H9 (cell line): ENCODE data around the gene MCU. TPM values are rescaled to one million over a fixed set of nuclear protein-coding genes. Genes with fewer than 3 reads are reported as not detected.

Experiments used
- DNase-seq: peaks from one replicate; pipeline ENCODE4 v3.0.0-alpha.2; 2017
- H2AFZ ChIP-seq: one replicate; pipeline ENCODE4 v1.6.1; 2013; ENCODE audit warnings: mild to moderate bottlenecking, low read length, control low read depth, moderate library complexity
- H2AK5ac ChIP-seq: 2 replicates; pipeline ENCODE4 v1.6.1; 2013; ENCODE audit warnings: low read length, control low read depth, mixed read lengths; ENCODE audit not compliant: insufficient read length
- H2BK120ac ChIP-seq: one replicate; pipeline ENCODE4 v1.6.1; 2013; ENCODE audit warnings: low read depth, mild to moderate bottlenecking, low read length, control low read depth, inconsistent platforms; ENCODE audit not compliant: poor library complexity, severe bottlenecking
- H2BK12ac ChIP-seq: 2 replicates; pipeline ENCODE4 v1.6.1; 2013; ENCODE audit warnings: low read length, control low read depth, mixed read lengths, low read depth; ENCODE audit not compliant: insufficient read length
- H2BK15ac ChIP-seq: 2 replicates; pipeline ENCODE4 v1.6.1; 2013; ENCODE audit warnings: low read depth, low read length, control low read depth
- H2BK20ac ChIP-seq: one replicate; pipeline ENCODE4 v1.6.1; 2013; ENCODE audit warnings: low read depth, mild to moderate bottlenecking, low read length, control low read depth, inconsistent platforms; ENCODE audit not compliant: poor library complexity, severe bottlenecking
- H2BK5ac ChIP-seq: 2 replicates; pipeline ENCODE4 v1.6.1; 2013; ENCODE audit warnings: low read length, control low read depth, mixed read lengths; ENCODE audit not compliant: insufficient read length
- H3K14ac ChIP-seq: 2 replicates; pipeline ENCODE4 v1.6.1; 2013; ENCODE audit warnings: low read length, control low read depth; ENCODE audit not compliant: insufficient read depth
- H3K18ac ChIP-seq: 2 replicates; pipeline ENCODE4 v1.6.1; 2013; ENCODE audit warnings: low read depth, mild to moderate bottlenecking, mixed read lengths, low read length, control low read depth; ENCODE audit not compliant: insufficient read length
- H3K23ac ChIP-seq: 2 replicates; pipeline ENCODE4 v1.6.1; 2013; ENCODE audit warnings: low read length, control low read depth, mixed read lengths, low read depth; ENCODE audit not compliant: insufficient read length
- H3K23me2 ChIP-seq: 2 replicates; pipeline ENCODE4 v1.6.1; 2013; ENCODE audit warnings: low read depth, mild to moderate bottlenecking, mixed read lengths, low read length, control low read depth; ENCODE audit not compliant: insufficient read length, poor library complexity, severe bottlenecking
- H3K27ac ChIP-seq: 2 replicates; pipeline ENCODE4 v1.5.1; 2013; ENCODE audit warnings: low read length, control low read depth, mixed read lengths, low read depth; ENCODE audit not compliant: insufficient read length
- H3K27me3 ChIP-seq: 2 replicates; pipeline ENCODE4 v1.6.1; 2013; ENCODE audit warnings: low read length, control low read depth, inconsistent platforms; ENCODE audit not compliant: insufficient read depth
- H3K4ac ChIP-seq: 2 replicates; pipeline ENCODE4 v1.6.1; 2013; ENCODE audit warnings: low read depth, mild to moderate bottlenecking, control low read depth, inconsistent platforms, low read length, moderate library complexity
- H3K4me1 ChIP-seq: 2 replicates; pipeline ENCODE4 v1.6.1; 2013; ENCODE audit warnings: low read length, control low read depth, inconsistent platforms; ENCODE audit not compliant: insufficient read depth
- H3K4me2 ChIP-seq: 2 replicates; pipeline ENCODE4 v1.6.1; 2013; ENCODE audit warnings: low read length, control low read depth, mixed read lengths; ENCODE audit not compliant: insufficient read length, insufficient read depth
- H3K56ac ChIP-seq: 2 replicates; pipeline ENCODE4 v1.6.1; 2013; ENCODE audit warnings: low read depth, mild to moderate bottlenecking, mixed read lengths, low read length, control low read depth; ENCODE audit not compliant: insufficient read length
- H3K79me1 ChIP-seq: 2 replicates; pipeline ENCODE4 v1.6.1; 2013; ENCODE audit warnings: low read depth, mild to moderate bottlenecking, moderate library complexity, low read length, control low read depth, inconsistent platforms; ENCODE audit not compliant: insufficient read depth, poor library complexity, severe bottlenecking
- H3K79me2 ChIP-seq: 2 replicates; pipeline ENCODE4 v1.6.1; 2013; ENCODE audit warnings: low read length, control low read depth, inconsistent platforms; ENCODE audit not compliant: insufficient read depth
- H3K9ac ChIP-seq: 2 replicates; pipeline ENCODE4 v1.6.1; 2013; ENCODE audit warnings: low read length, control low read depth, mixed read lengths; ENCODE audit not compliant: insufficient read length; ENCODE audit errors: extremely low read depth
- H3K9me3 ChIP-seq: one replicate; pipeline ENCODE4 v1.6.1; 2013; ENCODE audit warnings: low read depth, low read length, inconsistent platforms; ENCODE audit not compliant: control insufficient read depth
- H3T11ph ChIP-seq: one replicate; pipeline ENCODE4 v1.6.1; 2013; ENCODE audit warnings: mild to moderate bottlenecking, low read length, control low read depth, inconsistent platforms
- H4K20me1 ChIP-seq: one replicate; pipeline ENCODE4 v1.6.1; 2013; ENCODE audit not compliant: control insufficient read depth, insufficient read length, insufficient read depth
- H4K5ac ChIP-seq: 2 replicates; pipeline ENCODE4 v1.6.1; 2013; ENCODE audit warnings: low read depth, mild to moderate bottlenecking, mixed read lengths, low read length, control low read depth; ENCODE audit not compliant: insufficient read length
- H4K8ac ChIP-seq: replicated peaks from 2 replicates; pipeline ENCODE4 v1.6.1; 2013; ENCODE audit warnings: low read length, control low read depth, mixed read lengths, low read depth; ENCODE audit not compliant: insufficient read length
- H4K91ac ChIP-seq: 2 replicates; pipeline ENCODE4 v1.6.1; 2013; ENCODE audit warnings: low read depth, mild to moderate bottlenecking, moderate library complexity, mixed read lengths, low read length, control low read depth; ENCODE audit not compliant: insufficient read length
- H3K27ac Mint-ChIP-seq, 3 experiments: 2 replicates in 2 of 3; 3 replicates in 1 of 3; pipeline ENCODE4 v1.8.0; 2020 to 2021; ENCODE audit warnings: mixed read lengths in 3 of 3, mild to moderate bottlenecking in 1 of 3, moderate library complexity in 1 of 3
- H3K27me3 Mint-ChIP-seq: 2 replicates; pipeline ENCODE4 v1.8.0; 2021; ENCODE audit warnings: low read depth, mild to moderate bottlenecking, moderate library complexity, mixed read lengths
- H3K36me3 Mint-ChIP-seq, 3 experiments: 2 replicates in 2 of 3; 3 replicates in 1 of 3; pipeline ENCODE4 v1.8.0; 2020 to 2021; ENCODE audit warnings: low read depth in 3 of 3, mixed read lengths in 3 of 3; ENCODE audit not compliant: insufficient read depth in 1 of 3
- H3K4me1 Mint-ChIP-seq, 2 experiments: 2 replicates each; pipeline ENCODE4 v1.8.0; 2020; ENCODE audit warnings: mixed read lengths in 2 of 2
- H3K4me3 Mint-ChIP-seq, 2 experiments: 2 replicates in 1 of 2; 3 replicates in 1 of 2; pipeline ENCODE4 v1.8.0; 2020 to 2021; ENCODE audit warnings: mild to moderate bottlenecking in 2 of 2, mixed read lengths in 2 of 2, moderate library complexity in 1 of 2
- H3K9me3 Mint-ChIP-seq, 2 experiments: 2 replicates in 1 of 2; 3 replicates in 1 of 2; pipeline ENCODE4 v1.8.0; 2020; ENCODE audit warnings: mild to moderate bottlenecking in 2 of 2, mixed read lengths in 2 of 2, moderate library complexity in 1 of 2
- WGBS: extraction: QIAGEN DNeasy Blood & Tissue Kit; methylation state at CpG from one replicate; pipeline ENCODE4 v1.1.7; 2013; ENCODE audit warnings: missing lambda C conversion rate, low lambda C conversion rate, mixed read lengths; ENCODE audit not compliant: insufficient read length; ENCODE audit errors: extremely low coverage; 5-methylcytosine and 5-hydroxymethylcytosine counted together
- total RNA-seq: library from RNA; stranded (reverse); gene quantifications from 2 replicates; pipeline ENCODE4 v1.2.1, GENCODE V29; 2021
- TF ChIP-seq, protein P1 (sequence below): fragments of 200-600 bp; sonication (generic); conservative IDR thresholded peaks from 3 replicates; pipeline ENCODE4 v1.8.0; 2021; ENCODE audit warnings: antibody characterized with exemption, mild to moderate bottlenecking

MCU gene
- total RNA-seq, 1 experiment from 2014 or later, result 36.6 TPM

DNA sequence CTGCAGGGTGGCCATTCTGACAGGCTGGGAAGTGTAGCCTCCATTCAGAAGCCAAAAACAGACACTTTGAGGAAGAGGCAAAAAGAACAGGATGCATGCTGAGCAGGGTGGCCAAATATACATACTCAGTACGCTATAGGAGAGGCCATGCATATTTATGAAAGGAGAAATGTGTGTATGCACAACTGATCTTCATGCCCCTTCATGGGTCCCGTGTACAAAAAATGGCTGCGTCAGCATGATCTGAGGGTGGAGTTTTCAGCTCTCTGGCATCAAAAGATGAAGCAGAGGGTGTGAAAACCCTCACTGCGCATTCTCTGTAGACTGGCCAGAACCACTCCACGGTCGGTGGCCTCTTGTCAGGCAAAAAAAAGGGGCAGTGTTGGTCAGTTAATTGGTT lies 166.1 kb downstream of the MCU start:
- no CpG with 5 or more reads among the region's 6 CpGs for WGBS
- H3K4me1 ChIP-seq, result no peaks in the 10 kb centered on the region
- Mint-ChIP-seq H3K4me1 (peaks cover 0 to 4% of the 10 kb centered on the region in 2 experiments; a peak in 1 of 4 replicates), H3K4me3 (no peak overlapping the region), H3K9me3 (peaks cover under 1 to 3% of the 10 kb centered on the region in 2 experiments; a peak in 3 of 5 replicates), H3K36me3 (peaks cover 6 to 25% (median 18%) of the 10 kb centered on the region in 3 experiments; a peak in 6 of 7 replicates), H3K27ac (no peak overlapping the region), H3K27me3 (no peaks in the 10 kb centered on the region)
- no peaks in the 10 kb centered on the region for H3K23me2 ChIP-seq
- TF ChIP-seq, protein P1, sequence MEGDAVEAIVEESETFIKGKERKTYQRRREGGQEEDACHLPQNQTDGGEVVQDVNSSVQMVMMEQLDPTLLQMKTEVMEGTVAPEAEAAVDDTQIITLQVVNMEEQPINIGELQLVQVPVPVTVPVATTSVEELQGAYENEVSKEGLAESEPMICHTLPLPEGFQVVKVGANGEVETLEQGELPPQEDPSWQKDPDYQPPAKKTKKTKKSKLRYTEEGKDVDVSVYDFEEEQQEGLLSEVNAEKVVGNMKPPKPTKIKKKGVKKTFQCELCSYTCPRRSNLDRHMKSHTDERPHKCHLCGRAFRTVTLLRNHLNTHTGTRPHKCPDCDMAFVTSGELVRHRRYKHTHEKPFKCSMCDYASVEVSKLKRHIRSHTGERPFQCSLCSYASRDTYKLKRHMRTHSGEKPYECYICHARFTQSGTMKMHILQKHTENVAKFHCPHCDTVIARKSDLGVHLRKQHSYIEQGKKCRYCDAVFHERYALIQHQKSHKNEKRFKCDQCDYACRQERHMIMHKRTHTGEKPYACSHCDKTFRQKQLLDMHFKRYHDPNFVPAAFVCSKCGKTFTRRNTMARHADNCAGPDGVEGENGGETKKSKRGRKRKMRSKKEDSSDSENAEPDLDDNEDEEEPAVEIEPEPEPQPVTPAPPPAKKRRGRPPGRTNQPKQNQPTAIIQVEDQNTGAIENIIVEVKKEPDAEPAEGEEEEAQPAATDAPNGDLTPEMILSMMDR, result no peak
- H3K79me2 ChIP-seq, result no peaks in the 10 kb centered on the region
- H3K27me3 ChIP-seq, result no peaks in the 10 kb centered on the region
- H2AFZ ChIP-seq, result no peak overlapping the region
- no peak overlapping the region for H3T11ph ChIP-seq
- no peak overlapping the region for H2BK120ac ChIP-seq
- H4K20me1 ChIP-seq, result no peaks in the 10 kb centered on the region
- no peak for DNase-seq
- no peak overlapping the region for H3K4me2 ChIP-seq
- H4K8ac ChIP-seq, result no peak overlapping the region
- no peak overlapping the region for H3K4ac ChIP-seq
- H4K91ac ChIP-seq, result no peak overlapping the region
- H4K5ac ChIP-seq, result no peak overlapping the region
- H3K79me1 ChIP-seq, result no peaks in the 10 kb centered on the region
- no peak overlapping the region for H2AK5ac ChIP-seq
- no peak overlapping the region for H3K18ac ChIP-seq
- H2BK12ac ChIP-seq, result no peak overlapping the region
- H2BK5ac ChIP-seq, result no peak overlapping the region
- no peak overlapping the region for H3K9ac ChIP-seq
- no peak overlapping the region for H2BK20ac ChIP-seq
- no peak overlapping the region for H3K27ac ChIP-seq
- H3K56ac ChIP-seq, result no peak overlapping the region
- H3K14ac ChIP-seq, result no peak overlapping the region
- no peak overlapping the region for H2BK15ac ChIP-seq
- H3K23ac ChIP-seq, result no peak overlapping the region
- no peaks in the 10 kb centered on the region for H3K9me3 ChIP-seq
